HG03520 (cell line): Measurements from ENCODE around the gene SCYL2.
"Not testable (repeated sequence)": the region's sequence is repeated elsewhere in the genome, so short reads cannot be mapped to it uniquely, and the experiment has no call there.

Experiments
- ATAC-seq: cut with Tn5 transposase; IDR thresholded peaks from one replicate; pipeline ENCODE4 v1.9.1; 2021; ENCODE audit warnings: mild to moderate bottlenecking, moderate library complexity; ENCODE audit not compliant: unreplicated experiment

SCYL2 gene

DNA sequence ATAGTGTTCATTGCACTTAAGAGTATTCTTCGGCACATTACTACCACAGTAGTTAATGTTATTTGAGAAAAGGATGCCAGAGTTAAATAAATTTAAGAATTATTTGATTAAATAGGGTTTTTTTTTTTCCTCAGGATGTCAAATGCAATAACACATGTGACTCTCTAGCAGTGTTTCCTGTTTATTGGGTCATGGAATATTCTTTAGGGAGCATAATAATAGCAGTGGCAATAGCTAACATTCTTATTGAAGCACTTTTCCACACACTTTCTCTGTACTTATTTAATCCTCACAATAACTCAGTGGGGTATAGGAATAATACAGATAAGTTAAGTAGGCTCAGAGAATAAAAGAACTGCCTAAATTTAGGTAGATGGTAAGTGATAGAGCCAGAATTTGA lies 44.3 kb downstream of the SCYL2 start:
- ATAC-seq: no peak

DNA sequence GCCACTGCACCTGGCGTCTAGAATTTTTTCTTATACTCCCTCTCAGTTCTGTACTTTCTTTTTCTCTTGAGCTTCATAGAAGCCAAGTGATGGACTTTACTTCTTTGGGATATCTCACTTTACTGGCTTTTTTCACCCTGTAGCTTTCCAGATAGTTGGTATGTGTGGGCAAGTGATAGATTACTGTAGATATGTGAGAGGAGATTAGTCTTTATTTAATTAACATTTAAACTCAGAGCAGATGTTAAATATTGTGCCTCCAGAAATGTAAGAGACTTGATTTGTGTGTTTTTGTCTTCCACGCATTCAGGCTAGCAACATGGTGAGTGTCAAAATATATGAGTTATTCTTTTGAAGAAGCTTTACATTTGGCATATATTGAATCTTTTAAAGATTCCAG lies 50.4 kb downstream of the SCYL2 start:
- ATAC-seq: no peak

DNA sequence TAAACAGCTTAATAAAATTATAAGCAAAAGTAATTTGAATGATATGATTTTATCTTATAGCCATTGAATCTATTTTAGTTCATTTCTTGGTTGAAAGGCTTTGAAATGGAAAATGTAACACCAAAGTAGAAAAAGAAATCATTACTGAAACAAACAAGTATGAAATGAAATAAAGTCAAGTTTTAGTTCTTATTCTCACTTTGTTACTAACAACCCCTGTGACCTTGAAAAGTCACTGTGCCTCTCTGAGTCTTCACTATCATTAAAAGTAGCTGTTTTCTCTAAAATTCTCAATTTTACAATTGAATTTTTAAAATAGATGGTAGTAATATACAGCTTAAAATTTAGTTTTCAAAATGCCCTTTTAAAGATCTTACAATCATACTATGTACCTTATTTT lies 57.5 kb downstream of the SCYL2 start:
- peak; percentile 44 for ATAC-seq

DNA sequence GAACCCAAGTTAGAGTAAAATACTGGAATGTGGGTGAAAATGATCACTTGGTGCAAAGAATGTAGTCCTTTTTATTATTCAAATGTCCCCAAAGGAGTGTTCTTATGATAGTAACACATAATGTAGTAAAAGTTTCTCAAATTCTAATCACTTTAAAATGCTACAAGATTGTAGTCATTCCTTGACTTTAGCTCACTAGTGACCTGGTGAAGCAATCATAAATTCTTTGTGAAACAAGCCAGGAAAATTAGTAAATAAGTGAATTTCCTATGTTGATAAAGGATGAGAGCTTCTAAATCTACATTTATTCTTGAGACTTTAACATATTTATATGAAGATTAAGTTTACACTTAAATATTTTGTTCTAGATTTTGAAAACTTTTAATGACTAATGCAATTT lies 59.2 kb downstream of the SCYL2 start:
- no peak for ATAC-seq

DNA sequence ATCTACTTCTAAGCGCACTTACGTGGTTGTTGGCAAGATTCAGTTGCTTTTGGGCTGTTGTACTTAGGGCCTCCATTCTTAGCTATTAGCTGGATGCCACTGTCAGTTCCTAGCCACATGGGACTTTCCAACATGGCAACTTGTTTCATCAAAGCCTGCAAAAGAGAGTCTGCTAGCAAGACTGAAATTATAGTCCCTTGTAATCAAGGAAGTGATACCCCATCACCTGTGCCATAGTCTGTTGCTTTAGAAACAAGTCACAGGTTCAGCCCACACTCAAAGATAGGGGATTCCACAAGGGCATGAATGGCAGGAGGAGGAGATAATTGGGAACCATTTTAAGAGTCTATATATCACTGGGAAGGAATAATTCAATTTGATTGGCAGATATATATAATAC lies 62.8 kb downstream of the SCYL2 start:
- peak; percentile 92 for ATAC-seq

DNA sequence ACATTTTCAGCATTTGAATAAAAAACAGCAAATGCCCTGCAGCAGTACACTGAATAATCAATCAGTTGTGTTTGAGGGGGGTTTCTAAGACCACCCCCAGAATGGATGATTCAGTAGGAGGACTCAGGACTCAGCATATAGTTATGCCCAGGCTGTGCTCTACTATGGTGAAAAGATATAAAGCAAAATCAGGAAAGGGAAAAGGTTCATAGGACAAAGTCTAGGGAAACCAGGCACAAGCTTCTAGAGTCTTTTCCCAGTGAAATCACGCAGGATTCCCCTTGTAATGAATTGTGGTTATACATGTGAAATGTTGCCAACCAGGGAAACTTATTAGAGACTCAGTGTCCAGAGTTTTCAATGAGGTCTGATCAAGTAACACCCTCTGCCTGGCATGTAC lies 64.9 kb downstream of the SCYL2 start:
- no peak for ATAC-seq

DNA sequence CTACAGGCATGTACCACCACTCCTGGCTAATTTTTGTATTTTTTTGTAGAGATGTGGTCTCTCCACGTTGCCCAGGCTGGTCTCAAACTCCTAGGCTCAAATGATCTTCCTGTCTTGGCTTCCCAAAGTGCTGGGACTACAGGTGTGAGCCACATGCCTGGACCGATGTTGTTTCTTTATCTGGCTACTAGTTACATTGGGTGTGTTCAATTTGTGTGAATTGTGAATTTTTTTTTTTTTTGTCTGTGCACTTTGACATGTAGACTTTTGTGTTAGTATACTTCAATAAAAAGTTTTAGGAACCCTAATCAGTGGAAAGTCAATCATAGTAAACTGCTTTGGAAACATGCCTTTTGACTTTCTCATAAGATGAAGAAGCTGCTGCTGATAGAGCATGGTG lies 65.9 kb downstream of the SCYL2 start:
- ATAC-seq: no peak

DNA sequence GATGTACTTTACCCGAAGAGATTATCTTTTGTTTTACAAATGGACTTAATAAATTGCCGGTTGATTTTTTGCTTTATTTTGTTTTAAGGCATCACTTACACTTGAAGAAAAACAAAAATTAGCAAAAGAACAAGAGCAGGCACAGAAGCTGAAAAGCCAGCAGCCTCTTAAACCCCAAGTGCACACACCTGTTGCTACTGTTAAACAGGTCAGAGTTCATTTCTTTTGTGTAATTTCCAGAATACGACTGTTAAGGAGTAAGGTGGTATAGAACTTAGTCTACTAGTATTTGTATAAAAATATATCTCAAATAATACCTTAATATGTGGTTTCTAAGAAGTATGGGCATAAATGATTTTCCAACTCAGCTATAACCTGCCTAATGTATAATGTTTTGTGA lies 70.3 kb downstream of the SCYL2 start:
- ATAC-seq: no peak

DNA sequence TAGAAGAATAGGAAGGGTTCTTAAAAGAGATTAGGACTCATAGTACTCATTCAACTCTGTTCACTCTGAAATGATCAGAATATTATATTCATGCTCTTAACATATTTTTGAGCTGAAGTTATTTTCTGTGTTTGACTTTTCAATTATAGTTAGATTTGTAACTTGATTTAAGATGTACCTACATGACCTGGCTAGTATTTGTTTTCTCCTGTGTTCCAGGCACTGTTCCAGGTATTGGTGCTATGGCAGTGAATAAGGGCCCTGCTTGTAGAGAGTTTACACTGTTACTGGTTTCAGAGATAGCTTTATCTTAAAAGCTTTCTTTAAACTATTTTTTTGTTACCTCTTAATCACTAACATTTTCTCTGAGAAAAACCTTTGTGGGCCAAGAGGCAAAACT lies 70.8 kb downstream of the SCYL2 start:
- ATAC-seq: no peak

DNA sequence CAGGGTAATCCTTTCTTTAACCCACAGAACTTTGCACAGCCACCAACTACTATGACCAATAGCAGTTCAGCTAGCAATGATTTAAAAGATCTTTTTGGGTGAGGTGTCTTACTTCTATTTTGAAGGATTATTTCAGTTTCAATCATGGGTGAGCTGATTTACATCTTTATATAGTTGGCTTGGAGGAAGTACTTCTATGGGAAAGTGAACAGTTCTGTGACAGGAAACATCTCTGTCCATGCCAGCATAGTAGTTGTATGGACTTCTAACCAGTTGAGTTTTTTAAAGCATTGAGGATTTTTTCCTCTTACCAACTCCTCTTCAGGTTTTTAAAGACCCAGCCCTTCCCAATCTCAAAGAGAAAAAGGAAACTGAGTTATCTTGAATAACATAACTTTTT lies 72.1 kb downstream of the SCYL2 start:
- ATAC-seq: no peak

DNA sequence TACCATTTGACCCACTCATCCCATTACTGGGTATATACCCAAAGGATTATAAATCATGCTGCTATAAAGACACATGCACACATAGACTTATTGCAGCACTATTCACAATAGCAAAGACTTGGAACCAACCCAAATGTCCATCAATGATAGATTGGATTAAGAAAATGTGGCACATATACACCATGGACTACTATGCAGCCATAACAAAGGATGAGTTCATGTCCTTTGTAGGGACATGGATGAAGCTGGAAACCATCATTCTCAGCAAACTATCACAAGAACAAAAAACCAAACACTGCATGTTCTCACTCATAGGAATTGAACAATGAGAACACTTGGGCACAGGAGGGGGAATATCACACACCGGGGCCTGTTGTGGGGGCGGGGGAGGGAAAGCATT lies 75.9 kb downstream of the SCYL2 start:
- ATAC-seq: not testable (repeated sequence)

DNA sequence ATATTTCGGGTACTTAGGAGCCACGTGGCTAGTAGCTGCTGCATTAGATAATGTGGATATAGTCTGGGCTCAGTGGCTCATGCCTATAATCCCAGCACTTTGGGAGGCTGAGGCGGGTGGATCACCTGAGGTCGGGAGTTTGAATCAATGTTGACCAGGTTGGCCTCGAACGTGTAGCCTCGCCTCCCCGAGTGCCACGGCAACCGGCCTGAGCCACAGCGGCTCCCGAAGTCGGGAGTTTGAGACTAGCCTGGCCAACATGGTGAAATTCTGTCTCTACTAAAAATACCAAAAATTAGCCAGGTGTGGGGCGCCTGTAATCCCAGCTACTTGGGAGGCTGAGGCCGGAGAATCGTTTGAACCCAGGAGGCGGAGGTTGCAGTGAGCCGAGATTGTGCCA lies 77.4 kb downstream of the SCYL2 start:
- ATAC-seq: not testable (repeated sequence)

DNA sequence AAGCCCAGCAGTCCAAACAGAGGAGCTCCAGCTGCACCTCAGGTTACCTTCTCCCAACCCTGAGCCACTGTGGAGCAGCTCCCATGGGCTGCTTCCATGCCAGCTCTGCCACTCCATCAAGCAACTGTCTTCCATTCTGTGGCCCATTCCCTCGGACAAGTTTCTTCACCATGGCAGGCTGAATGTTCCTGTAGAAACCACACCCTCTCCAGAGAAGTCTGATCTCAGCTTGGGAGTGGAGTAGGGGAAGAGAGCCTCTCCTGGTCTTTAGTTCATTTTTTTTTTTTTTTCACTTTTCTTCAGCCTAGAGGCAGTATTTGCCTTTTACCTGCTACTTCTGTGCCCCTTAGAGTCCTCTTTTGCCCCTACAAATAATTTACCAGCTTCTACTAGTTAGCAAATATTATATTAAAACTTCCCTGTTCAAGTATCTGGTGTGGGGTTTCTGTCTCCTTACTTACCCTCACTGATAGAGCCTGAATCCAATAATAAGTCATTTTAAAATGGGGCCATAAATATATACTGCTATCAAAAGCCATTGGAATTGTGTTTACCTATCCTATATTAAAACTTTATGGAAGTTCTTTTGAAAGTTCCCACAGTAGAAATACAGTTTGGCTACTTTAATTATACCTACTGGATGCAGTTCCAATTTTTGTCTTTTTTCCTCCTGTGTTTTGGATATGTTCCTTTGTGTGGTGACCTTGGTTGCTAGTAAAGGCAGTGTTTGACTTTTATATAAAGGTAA lies 78.2 kb downstream of the SCYL2 start:
- ATAC-seq: no peak

DNA sequence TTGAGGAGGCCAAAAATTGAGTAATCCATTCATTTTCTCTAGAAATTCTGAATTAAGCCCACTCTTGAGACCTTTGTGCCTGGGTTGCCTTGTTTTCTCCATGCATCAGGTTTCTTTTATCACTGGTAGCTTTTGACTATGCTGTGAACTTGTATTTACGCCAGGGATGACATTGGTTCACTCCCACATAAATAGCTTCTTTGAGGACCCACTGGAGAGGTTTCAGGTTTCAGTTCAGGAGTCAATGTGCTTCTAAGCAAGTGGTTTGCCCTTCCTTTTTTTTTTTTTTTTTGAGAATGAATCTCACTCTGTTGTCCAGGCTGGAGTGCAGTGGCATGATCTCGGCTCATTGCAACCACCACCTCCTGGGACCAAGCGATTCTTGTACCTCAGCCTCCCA lies 79.7 kb downstream of the SCYL2 start:
- ATAC-seq: no peak

DNA sequence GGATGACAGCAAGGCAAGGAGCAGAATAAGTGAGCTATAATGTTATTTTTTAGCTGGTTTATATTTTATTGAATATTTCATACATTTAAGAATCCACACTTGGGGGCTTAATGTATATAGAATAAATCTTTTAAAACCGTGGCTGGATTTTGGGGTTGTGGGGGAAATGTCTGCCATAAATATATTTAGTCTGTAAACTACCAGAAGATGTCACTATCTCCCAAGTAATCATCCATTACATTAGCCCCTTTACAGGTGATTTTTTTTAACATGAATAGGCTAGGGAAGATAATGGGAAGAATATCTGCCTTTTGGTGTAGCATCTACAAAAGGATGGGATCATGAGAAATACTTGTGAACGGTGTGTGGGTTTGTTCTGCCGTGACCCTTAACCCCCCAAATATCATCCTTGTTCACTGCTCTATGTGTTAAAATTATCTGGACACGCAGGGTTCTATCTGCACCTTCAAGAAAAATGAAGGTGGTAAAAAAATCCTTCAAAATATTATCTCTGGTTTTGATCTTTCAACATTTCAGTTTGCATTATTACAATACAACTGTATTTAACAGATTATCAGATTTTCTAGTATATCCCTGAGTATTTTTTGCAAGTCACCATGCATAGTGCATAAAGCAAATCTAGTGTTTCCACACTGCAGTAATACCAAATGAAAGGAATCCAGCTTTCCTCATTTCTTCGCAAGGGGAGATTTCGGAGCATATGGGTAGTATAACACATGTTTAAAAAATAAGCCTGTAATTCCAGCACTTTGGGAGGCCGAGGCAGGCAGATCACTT lies 81.9 kb downstream of the SCYL2 start:
- no peak for ATAC-seq

DNA sequence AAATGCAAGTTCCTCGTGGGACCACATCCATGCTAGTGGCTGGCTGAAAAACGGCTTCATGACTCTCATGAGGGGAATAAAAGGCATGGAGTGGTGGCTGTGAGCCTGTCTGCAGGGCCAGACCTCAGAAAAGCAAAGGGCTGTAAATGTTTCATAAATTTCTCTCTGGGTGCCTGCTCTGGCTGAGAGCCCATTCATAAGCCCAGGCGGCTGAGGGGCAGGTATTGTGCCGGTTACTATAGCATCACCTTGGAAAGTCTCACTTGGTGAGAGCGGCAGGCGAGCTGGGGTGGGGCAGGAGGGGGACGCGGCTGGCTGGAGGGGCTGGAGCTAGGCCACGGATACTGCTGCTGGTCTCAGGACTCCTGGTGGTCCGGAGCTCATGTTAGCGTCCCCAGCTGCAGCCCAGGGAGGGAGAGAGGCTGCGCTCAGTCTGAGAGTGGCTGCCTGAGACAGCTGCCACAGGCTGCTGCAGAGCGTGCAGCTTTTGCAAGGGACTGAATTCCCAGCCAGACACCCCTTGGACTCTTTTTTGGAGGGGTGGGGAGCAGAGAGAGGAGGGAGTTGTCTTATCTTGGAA lies 89.8 kb downstream of the SCYL2 start, which contains the start of gene SLC17A8:
Gene SLC17A8, plus strand, starts transcription at position 431 of the 580 bp plus-strand sequence. CDS start 318 bp downstream, outside the sequence.
- no peak for ATAC-seq

DNA sequence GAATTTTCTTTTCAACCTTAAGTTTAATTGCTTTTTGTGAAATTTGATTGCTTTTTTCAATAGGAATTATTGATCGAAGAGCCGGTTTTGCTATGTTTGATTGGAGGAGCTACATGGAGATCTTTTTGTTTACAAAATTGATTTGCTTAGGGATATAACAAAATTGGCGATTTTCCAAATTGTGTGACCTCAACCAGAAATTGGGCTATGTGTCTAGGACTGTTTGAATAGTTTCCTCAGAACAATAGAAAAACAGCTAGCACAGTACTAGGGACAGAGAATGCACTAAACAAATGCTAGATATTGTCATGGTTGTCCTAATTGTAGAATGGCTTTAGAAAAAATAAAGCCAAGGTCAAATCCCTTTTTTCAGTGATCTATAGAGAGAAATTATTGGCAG lies 92.3 kb downstream of the SCYL2 start:
- ATAC-seq: no peak

DNA sequence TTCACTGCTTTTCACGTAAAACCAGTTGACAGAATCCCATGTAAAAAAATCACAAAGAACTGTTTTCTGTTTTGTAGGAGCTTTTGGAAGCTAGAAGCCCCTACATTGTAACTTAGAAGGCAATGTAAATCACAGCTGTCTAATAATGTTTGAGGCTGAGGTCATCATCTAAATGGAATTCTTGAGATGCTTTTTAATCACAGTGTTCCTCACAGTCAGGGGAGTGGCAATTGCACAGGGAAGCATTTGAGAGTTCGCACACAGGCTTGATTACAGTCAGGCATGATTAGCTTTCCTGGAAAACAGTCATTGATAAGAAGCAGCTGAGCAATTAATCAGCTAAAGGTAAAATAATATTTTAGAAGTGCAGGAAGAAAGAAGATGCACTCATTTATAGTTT lies 92.8 kb downstream of the SCYL2 start:
- ATAC-seq: no peak

DNA sequence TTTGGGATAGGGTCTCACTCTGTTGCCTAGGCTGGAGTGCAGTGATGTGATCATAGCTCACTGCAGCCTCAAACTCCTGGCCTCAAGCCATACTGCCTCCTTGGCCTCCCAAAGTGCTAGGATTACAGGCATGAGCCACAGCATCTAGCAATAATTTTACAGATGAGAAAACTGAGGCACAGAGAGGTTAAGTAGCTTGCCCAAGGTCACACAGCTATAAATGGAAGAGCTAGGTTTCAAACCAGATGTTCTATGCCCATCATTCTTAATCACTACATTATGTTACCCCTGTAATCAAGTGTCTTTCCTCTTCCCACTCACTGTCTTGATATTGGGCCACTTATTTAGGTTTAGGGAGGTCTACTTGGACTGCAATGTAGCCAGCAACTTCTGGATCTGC lies 93.5 kb downstream of the SCYL2 start:
- ATAC-seq: no peak

DNA sequence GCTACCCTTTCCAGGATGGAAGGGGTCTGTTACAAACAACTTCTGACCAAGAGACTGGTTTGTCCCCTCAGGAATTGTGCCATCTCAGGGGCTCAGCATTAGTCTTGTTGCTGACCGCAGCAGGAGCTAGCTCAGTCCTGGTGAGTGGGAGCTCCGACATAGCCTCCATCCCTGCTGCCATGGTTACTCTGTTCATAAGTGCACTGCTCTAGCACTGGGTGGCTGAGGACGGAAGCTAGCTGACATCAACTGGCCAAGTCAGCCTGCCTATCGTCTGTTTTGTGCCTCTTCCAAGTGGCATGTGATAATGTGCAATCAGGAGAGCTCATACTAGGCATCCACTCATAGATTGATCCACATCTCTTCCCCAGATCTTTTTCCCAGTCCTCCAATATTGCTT lies 97.3 kb downstream of the SCYL2 start:
- ATAC-seq: no peak

DNA sequence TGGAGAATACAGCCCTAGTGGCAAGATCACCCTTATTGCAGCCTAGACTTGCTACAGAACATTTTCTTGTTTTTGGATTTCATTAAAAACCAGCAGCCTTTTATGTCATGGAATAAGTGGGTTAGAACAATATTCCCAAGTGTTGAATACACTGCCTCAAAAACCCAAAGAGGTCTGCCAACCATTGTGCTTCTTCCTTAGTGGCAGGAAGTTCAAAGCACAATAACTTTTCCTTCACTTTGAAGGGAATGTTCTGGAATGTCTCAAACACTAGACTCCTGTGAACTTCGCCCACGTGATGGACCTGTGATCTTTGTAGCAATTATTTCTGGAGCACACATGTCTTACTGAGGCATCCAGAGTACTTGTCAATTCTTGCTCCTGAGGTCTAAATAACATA lies 98.4 kb downstream of the SCYL2 start:
- ATAC-seq: no peak

DNA sequence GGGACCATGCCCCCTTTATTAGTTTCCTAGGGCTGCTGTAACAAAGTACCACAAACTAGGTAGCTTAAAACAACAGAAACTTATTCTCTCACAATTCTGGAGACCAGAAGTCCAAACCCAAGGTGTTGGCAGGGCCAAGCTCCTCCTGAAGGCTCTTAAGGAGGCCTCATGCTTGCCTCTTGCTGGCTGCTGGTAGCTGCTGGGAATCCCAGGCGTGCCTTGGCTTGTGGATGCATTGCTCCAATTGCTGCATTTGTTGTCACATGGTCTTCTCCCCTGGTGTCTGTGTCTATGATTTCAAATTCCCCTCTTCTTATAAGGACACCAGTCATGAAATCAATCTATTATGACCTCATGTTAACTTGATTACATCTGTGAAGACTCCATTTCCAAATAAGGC lies 101.1 kb downstream of the SCYL2 start:
- no peak for ATAC-seq
